WTC11 (cell line): Measurements from ENCODE around the gene SYNGAP1. TPM values are rescaled to one million over a fixed set of nuclear protein-coding genes. Genes with fewer than 3 reads are reported as not detected.
A peak's percentile ranks its signal among the peaks of the same experiment; 100 is the strongest.

Source experiments
- ATAC-seq: fragments of 200-7000 bp; cut with Tn5 transposase; 2 replicates; pipeline ENCODE4 v1.10.0; 2021; ENCODE audit warnings: mild to moderate bottlenecking, moderate library complexity
- CTCF ChIA-PET: fragments of 300-600 bp; sonication (Branson Sonifier 250); formaldehyde crosslinking; loops from one replicate; lab custom pipeline; 2021; ENCODE audit warnings: antibody characterized with exemption; lab: Charles Lee
- POLR2A ChIA-PET: fragments of 350-600 bp; sonication (Branson Sonifier 250); formaldehyde crosslinking; loops from one replicate; lab custom pipeline; 2021; ENCODE audit warnings: antibody characterized with exemption; lab: Charles Lee
- DNase-seq: peaks from one replicate; pipeline ENCODE4 v3.0.0; 2021; ENCODE audit warnings: low spot score
- H3K27ac Mint-ChIP-seq: 2 replicates; pipeline ENCODE4 v1.8.0; 2021; ENCODE audit warnings: mixed read lengths
- H3K27me3 Mint-ChIP-seq: 2 replicates; pipeline ENCODE4 v1.8.0; 2021; ENCODE audit warnings: low read depth, mild to moderate bottlenecking, moderate library complexity, mixed read lengths
- H3K36me3 Mint-ChIP-seq: 2 replicates; pipeline ENCODE4 v1.8.0; 2021; ENCODE audit warnings: mixed read lengths
- H3K4me1 Mint-ChIP-seq: 2 replicates; pipeline ENCODE4 v1.8.0; 2022; ENCODE audit warnings: mixed read lengths
- H3K4me3 Mint-ChIP-seq: 2 replicates; pipeline ENCODE4 v1.8.0; 2021; ENCODE audit warnings: mild to moderate bottlenecking, moderate library complexity, mixed read lengths
- H3K9me3 Mint-ChIP-seq: 2 replicates; pipeline ENCODE4 v1.8.0; 2021; ENCODE audit warnings: mixed read lengths
- EMX1 ChIP-seq: fragments of 250-450 bp; sonication (Bioruptor Pico); IDR thresholded peaks from 2 replicates; pipeline ENCODE4 v1.8.0; 2021; ENCODE audit warnings: mild to moderate bottlenecking
- ETV6 ChIP-seq: sonication (generic); formaldehyde crosslinking; IDR thresholded peaks from 2 replicates; pipeline ENCODE4 v1.8.1; 2022; ENCODE audit warnings: mild to moderate bottlenecking, missing genetic modification reagents
- FOXJ3 ChIP-seq: sonication (generic); formaldehyde crosslinking; IDR thresholded peaks from 2 replicates; pipeline ENCODE4 v1.9.0; 2021; ENCODE audit warnings: missing genetic modification reagents, mild to moderate bottlenecking, borderline replicate concordance
- NR3C1 ChIP-seq: sonication (generic); formaldehyde crosslinking; conservative IDR thresholded peaks from 2 replicates; pipeline ENCODE4 v1.8.1; 2023; ENCODE audit warnings: low read depth, mild to moderate bottlenecking, missing genetic modification reagents
- PRRX2 ChIP-seq: fragments of 250-450 bp; sonication (Bioruptor Pico); IDR thresholded peaks from 2 replicates; pipeline ENCODE4 v1.8.0; 2021; ENCODE audit warnings: mild to moderate bottlenecking
- SP1 ChIP-seq: sonication (generic); formaldehyde crosslinking; conservative IDR thresholded peaks from 2 replicates; pipeline ENCODE4 v1.8.1; 2022; ENCODE audit warnings: missing genetic modification reagents
- TEAD4 ChIP-seq: sonication (generic); formaldehyde crosslinking; IDR thresholded peaks from 2 replicates; pipeline ENCODE4 v1.8.0; 2022; ENCODE audit warnings: mild to moderate bottlenecking, missing genetic modification reagents
- ZNF416 ChIP-seq: fragments of 250-450 bp; sonication (Bioruptor Pico); IDR thresholded peaks from 2 replicates; pipeline ENCODE4 v1.9.0; 2021; ENCODE audit warnings: mild to moderate bottlenecking, inconsistent platforms
- ZNF423 ChIP-seq: fragments of 250-450 bp; sonication (Bioruptor Pico); IDR thresholded peaks from 2 replicates; pipeline ENCODE4 v2.1.2; 2022; ENCODE audit warnings: mild to moderate bottlenecking, moderate library complexity
- ZNF671 ChIP-seq: fragments of 250-450 bp; sonication (Bioruptor Pico); IDR thresholded peaks from 2 replicates; pipeline ENCODE4 v1.8.0; 2021; ENCODE audit warnings: mild to moderate bottlenecking
- total RNA-seq: library from RNA; stranded (reverse); gene quantifications from 3 replicates; pipeline ENCODE4 v1.2.3, GENCODE V29; 2021
- TF ChIP-seq, protein P1 (sequence below): sonication (generic); formaldehyde crosslinking; IDR thresholded peaks from 2 replicates; pipeline ENCODE4 v1.8.1; 2022; ENCODE audit warnings: mild to moderate bottlenecking, moderate library complexity, missing genetic modification reagents
- TF ChIP-seq, protein P2 (sequence below): sonication (generic); formaldehyde crosslinking; IDR thresholded peaks from 2 replicates; pipeline ENCODE4 v1.8.0; 2023; ENCODE audit warnings: mild to moderate bottlenecking, missing genetic modification reagents
- TF ChIP-seq, protein P3 (sequence below): fragments of 250-450 bp; sonication (Bioruptor Pico); IDR thresholded peaks from 2 replicates; pipeline ENCODE4 v1.9.0; 2021; ENCODE audit warnings: mild to moderate bottlenecking, borderline replicate concordance
- TF ChIP-seq, protein P4 (sequence below): fragments of 250-450 bp; sonication (Bioruptor Pico); IDR thresholded peaks from 2 replicates; pipeline ENCODE4 v1.9.0; 2021; ENCODE audit warnings: mild to moderate bottlenecking
- TF ChIP-seq, protein P5 (sequence below): sonication (generic); formaldehyde crosslinking; IDR thresholded peaks from 2 replicates; pipeline ENCODE4 v1.8.1; 2022; ENCODE audit warnings: low read depth, mild to moderate bottlenecking, moderate library complexity, missing genetic modification reagents, borderline replicate concordance
- TF ChIP-seq, protein P6 (sequence below): sonication (generic); formaldehyde crosslinking; conservative IDR thresholded peaks from 2 replicates; pipeline ENCODE4 v1.8.1; 2023; ENCODE audit warnings: mild to moderate bottlenecking, low read depth, missing genetic modification reagents, moderate library complexity
- TF ChIP-seq, protein P7 (sequence below): sonication (generic); formaldehyde crosslinking; conservative IDR thresholded peaks from 2 replicates; pipeline ENCODE4 v1.8.1; 2022; ENCODE audit warnings: mild to moderate bottlenecking, missing genetic modification reagents
- TF ChIP-seq, protein P8 (sequence below): fragments of 250-450 bp; sonication (Bioruptor Pico); IDR thresholded peaks from 2 replicates; pipeline ENCODE4 v2.1.2; 2022; ENCODE audit warnings: mild to moderate bottlenecking, moderate library complexity
- TF ChIP-seq, protein P9 (sequence below): sonication (generic); formaldehyde crosslinking; IDR thresholded peaks from 2 replicates; pipeline ENCODE4 v1.8.0; 2022; ENCODE audit warnings: mild to moderate bottlenecking, missing genetic modification reagents
- TF ChIP-seq, protein P10 (sequence below): sonication (generic); formaldehyde crosslinking; IDR thresholded peaks from 2 replicates; pipeline ENCODE4 v1.8.1; 2023; ENCODE audit warnings: mild to moderate bottlenecking, missing genetic modification reagents

Gene SYNGAP1
- total RNA-seq, 1 experiment from 2014 or later: 139 TPM

DNA sequence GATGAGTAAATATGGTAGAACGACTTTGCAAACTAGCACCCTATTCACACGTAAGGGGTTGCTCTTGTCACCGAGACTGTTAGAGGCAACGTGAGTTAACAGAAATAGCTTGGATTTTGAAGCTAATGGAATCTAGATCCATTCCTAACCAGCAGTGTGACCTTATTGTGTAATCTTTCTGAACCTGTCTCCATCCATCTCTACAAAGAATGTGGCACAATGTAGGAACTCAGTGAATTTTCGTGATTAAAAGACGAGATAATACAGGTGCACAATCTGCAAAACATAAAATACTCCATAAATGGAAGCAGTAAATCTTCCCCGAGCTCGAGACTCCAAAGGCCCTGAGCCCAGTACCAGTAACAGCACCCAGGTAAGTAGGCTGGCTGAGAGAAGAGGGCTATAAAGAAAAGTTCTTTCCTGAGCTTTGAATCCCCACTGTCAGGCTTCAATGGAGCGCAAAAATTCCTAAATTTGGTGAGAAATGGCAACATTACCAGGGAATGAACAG lies 29.0 kb upstream of the SYNGAP1 start:
- no peak for ATAC-seq

More for the DNA sequence above, 29.0 kb upstream of the SYNGAP1 start:
- TF ChIP-seq TEAD4 (no peak), PRRX2 (CRISPR knock-in tag) (no peak), ZNF671 (CRISPR knock-in tag) (no peak), EMX1 (no peak), NR3C1 (CRISPR knock-in tag) (no peak), ZNF416 (CRISPR knock-in tag) (no peak), FOXJ3 (CRISPR knock-in tag) (no peak), ZNF423 (no peak), ETV6 (no peak), SP1 (CRISPR knock-in tag) (no peak)
- TF ChIP-seq, protein P1, sequence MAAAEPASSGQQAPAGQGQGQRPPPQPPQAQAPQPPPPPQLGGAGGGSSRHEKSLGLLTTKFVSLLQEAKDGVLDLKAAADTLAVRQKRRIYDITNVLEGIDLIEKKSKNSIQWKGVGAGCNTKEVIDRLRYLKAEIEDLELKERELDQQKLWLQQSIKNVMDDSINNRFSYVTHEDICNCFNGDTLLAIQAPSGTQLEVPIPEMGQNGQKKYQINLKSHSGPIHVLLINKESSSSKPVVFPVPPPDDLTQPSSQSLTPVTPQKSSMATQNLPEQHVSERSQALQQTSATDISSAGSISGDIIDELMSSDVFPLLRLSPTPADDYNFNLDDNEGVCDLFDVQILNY: no peak
- TF ChIP-seq, protein P2, sequence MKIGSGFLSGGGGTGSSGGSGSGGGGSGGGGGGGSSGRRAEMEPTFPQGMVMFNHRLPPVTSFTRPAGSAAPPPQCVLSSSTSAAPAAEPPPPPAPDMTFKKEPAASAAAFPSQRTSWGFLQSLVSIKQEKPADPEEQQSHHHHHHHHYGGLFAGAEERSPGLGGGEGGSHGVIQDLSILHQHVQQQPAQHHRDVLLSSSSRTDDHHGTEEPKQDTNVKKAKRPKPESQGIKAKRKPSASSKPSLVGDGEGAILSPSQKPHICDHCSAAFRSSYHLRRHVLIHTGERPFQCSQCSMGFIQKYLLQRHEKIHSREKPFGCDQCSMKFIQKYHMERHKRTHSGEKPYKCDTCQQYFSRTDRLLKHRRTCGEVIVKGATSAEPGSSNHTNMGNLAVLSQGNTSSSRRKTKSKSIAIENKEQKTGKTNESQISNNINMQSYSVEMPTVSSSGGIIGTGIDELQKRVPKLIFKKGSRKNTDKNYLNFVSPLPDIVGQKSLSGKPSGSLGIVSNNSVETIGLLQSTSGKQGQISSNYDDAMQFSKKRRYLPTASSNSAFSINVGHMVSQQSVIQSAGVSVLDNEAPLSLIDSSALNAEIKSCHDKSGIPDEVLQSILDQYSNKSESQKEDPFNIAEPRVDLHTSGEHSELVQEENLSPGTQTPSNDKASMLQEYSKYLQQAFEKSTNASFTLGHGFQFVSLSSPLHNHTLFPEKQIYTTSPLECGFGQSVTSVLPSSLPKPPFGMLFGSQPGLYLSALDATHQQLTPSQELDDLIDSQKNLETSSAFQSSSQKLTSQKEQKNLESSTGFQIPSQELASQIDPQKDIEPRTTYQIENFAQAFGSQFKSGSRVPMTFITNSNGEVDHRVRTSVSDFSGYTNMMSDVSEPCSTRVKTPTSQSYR (CRISPR knock-in tag): no peak
- TF ChIP-seq, protein P3, sequence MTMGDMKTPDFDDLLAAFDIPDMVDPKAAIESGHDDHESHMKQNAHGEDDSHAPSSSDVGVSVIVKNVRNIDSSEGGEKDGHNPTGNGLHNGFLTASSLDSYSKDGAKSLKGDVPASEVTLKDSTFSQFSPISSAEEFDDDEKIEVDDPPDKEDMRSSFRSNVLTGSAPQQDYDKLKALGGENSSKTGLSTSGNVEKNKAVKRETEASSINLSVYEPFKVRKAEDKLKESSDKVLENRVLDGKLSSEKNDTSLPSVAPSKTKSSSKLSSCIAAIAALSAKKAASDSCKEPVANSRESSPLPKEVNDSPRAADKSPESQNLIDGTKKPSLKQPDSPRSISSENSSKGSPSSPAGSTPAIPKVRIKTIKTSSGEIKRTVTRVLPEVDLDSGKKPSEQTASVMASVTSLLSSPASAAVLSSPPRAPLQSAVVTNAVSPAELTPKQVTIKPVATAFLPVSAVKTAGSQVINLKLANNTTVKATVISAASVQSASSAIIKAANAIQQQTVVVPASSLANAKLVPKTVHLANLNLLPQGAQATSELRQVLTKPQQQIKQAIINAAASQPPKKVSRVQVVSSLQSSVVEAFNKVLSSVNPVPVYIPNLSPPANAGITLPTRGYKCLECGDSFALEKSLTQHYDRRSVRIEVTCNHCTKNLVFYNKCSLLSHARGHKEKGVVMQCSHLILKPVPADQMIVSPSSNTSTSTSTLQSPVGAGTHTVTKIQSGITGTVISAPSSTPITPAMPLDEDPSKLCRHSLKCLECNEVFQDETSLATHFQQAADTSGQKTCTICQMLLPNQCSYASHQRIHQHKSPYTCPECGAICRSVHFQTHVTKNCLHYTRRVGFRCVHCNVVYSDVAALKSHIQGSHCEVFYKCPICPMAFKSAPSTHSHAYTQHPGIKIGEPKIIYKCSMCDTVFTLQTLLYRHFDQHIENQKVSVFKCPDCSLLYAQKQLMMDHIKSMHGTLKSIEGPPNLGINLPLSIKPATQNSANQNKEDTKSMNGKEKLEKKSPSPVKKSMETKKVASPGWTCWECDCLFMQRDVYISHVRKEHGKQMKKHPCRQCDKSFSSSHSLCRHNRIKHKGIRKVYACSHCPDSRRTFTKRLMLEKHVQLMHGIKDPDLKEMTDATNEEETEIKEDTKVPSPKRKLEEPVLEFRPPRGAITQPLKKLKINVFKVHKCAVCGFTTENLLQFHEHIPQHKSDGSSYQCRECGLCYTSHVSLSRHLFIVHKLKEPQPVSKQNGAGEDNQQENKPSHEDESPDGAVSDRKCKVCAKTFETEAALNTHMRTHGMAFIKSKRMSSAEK (CRISPR knock-in tag): no peak
- TF ChIP-seq, protein P4, sequence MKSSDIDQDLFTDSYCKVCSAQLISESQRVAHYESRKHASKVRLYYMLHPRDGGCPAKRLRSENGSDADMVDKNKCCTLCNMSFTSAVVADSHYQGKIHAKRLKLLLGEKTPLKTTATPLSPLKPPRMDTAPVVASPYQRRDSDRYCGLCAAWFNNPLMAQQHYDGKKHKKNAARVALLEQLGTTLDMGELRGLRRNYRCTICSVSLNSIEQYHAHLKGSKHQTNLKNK (CRISPR knock-in tag): no peak
- TF ChIP-seq, protein P5, sequence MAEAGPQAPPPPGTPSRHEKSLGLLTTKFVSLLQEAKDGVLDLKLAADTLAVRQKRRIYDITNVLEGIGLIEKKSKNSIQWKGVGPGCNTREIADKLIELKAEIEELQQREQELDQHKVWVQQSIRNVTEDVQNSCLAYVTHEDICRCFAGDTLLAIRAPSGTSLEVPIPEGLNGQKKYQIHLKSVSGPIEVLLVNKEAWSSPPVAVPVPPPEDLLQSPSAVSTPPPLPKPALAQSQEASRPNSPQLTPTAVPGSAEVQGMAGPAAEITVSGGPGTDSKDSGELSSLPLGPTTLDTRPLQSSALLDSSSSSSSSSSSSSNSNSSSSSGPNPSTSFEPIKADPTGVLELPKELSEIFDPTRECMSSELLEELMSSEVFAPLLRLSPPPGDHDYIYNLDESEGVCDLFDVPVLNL (CRISPR knock-in tag): no peak
- TF ChIP-seq, protein P6, sequence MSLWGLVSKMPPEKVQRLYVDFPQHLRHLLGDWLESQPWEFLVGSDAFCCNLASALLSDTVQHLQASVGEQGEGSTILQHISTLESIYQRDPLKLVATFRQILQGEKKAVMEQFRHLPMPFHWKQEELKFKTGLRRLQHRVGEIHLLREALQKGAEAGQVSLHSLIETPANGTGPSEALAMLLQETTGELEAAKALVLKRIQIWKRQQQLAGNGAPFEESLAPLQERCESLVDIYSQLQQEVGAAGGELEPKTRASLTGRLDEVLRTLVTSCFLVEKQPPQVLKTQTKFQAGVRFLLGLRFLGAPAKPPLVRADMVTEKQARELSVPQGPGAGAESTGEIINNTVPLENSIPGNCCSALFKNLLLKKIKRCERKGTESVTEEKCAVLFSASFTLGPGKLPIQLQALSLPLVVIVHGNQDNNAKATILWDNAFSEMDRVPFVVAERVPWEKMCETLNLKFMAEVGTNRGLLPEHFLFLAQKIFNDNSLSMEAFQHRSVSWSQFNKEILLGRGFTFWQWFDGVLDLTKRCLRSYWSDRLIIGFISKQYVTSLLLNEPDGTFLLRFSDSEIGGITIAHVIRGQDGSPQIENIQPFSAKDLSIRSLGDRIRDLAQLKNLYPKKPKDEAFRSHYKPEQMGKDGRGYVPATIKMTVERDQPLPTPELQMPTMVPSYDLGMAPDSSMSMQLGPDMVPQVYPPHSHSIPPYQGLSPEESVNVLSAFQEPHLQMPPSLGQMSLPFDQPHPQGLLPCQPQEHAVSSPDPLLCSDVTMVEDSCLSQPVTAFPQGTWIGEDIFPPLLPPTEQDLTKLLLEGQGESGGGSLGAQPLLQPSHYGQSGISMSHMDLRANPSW (CRISPR knock-in tag): no peak
- TF ChIP-seq, protein P7, sequence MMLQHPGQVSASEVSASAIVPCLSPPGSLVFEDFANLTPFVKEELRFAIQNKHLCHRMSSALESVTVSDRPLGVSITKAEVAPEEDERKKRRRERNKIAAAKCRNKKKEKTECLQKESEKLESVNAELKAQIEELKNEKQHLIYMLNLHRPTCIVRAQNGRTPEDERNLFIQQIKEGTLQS (CRISPR knock-in tag): no peak
- TF ChIP-seq, protein P8, sequence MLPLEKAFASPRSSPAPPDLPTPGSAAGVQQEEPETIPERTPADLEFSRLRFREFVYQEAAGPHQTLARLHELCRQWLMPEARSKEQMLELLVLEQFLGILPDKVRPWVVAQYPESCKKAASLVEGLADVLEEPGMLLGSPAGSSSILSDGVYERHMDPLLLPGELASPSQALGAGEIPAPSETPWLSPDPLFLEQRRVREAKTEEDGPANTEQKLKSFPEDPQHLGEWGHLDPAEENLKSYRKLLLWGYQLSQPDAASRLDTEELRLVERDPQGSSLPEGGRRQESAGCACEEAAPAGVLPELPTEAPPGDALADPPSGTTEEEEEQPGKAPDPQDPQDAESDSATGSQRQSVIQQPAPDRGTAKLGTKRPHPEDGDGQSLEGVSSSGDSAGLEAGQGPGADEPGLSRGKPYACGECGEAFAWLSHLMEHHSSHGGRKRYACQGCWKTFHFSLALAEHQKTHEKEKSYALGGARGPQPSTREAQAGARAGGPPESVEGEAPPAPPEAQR (CRISPR knock-in tag): no peak
- TF ChIP-seq, protein P9, sequence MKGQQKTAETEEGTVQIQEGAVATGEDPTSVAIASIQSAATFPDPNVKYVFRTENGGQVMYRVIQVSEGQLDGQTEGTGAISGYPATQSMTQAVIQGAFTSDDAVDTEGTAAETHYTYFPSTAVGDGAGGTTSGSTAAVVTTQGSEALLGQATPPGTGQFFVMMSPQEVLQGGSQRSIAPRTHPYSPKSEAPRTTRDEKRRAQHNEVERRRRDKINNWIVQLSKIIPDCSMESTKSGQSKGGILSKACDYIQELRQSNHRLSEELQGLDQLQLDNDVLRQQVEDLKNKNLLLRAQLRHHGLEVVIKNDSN (CRISPR knock-in tag): no peak
- TF ChIP-seq, protein P10, sequence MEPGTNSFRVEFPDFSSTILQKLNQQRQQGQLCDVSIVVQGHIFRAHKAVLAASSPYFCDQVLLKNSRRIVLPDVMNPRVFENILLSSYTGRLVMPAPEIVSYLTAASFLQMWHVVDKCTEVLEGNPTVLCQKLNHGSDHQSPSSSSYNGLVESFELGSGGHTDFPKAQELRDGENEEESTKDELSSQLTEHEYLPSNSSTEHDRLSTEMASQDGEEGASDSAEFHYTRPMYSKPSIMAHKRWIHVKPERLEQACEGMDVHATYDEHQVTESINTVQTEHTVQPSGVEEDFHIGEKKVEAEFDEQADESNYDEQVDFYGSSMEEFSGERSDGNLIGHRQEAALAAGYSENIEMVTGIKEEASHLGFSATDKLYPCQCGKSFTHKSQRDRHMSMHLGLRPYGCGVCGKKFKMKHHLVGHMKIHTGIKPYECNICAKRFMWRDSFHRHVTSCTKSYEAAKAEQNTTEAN: no peak
- POLR2A ChIA-PET: interaction anchor here (0.6 to 1.3 kb wide), 2 partner anchors 114 to 1972 kb away, joined by 4 read pairs; partner anchors contain the start of gene B3GALT4
- Mint-ChIP-seq H3K4me1 (peaks cover 34% of the 10 kb centered on the region), H3K27ac (peak overlapping the region; percentile 99), H3K9me3 (no peaks in the 10 kb centered on the region), H3K36me3 (peaks cover 9% of the 10 kb centered on the region; the same call in 1 of the 2 replicates), H3K27me3 (peaks cover 4% of the 10 kb centered on the region; the same call in 1 of the 2 replicates), H3K4me3 (peak overlapping the region; percentile 96)
- DNase-seq: no peak
- CTCF ChIA-PET: interaction anchor here (0.5 to 2.7 kb wide), 15 partner anchors 9 to 157 kb away, joined by 3 to 21 read pairs (median 3); partner anchors contain the start of gene RGL2
